ENCODE data around the gene SNX30.

DNA sequence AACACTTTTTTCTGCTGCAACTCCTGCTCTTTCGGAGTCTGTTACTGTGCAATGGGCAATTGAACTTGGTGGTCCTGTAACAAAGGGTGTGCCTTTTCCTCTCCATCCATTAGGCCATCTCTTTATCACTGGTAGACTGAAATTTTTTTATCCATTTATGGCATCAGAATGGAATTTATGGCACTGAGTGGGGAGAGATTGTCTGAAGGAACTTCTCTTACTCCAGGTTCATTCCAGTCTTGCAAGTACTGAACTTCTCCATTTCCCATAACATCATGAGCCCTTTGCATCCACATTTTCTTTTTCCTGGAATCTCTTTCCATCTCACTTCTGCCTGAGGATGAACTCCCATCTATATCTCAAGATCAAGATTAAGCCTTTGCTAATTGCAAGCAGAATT is 130.1 kb downstream of the SNX30 start:
- no peak for TF ChIP-seq EZH2phosphoT487 (IDR thresholded peaks at IDR 0.05; ENCODE audit: borderline replicate concordance)
- TF ChIP-seq, protein P1, sequence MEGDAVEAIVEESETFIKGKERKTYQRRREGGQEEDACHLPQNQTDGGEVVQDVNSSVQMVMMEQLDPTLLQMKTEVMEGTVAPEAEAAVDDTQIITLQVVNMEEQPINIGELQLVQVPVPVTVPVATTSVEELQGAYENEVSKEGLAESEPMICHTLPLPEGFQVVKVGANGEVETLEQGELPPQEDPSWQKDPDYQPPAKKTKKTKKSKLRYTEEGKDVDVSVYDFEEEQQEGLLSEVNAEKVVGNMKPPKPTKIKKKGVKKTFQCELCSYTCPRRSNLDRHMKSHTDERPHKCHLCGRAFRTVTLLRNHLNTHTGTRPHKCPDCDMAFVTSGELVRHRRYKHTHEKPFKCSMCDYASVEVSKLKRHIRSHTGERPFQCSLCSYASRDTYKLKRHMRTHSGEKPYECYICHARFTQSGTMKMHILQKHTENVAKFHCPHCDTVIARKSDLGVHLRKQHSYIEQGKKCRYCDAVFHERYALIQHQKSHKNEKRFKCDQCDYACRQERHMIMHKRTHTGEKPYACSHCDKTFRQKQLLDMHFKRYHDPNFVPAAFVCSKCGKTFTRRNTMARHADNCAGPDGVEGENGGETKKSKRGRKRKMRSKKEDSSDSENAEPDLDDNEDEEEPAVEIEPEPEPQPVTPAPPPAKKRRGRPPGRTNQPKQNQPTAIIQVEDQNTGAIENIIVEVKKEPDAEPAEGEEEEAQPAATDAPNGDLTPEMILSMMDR (conservative IDR thresholded peaks at IDR 0.05; ENCODE audit: low read length): no peak
